Cardiac muscle cell (in vitro differentiated cells and primary cell): ENCODE data around the gene CES2. TPM values are rescaled to one million over a fixed set of nuclear protein-coding genes. Genes with fewer than 3 reads are reported as not detected.

Experiments
- DNase-seq, 2 donors: peaks; one replicate each; pipeline versions ENCODE4 v3.0.0 to v3.0.0-alpha.2; 2010 to 2017; ENCODE audit warnings: low read depth in 1 of 2, low spot score in 1 of 2
- H3K27ac ChIP-seq: fragments of 200-600 bp; sonication (generic); 2 replicates; pipeline ENCODE4 v1.5.1; 2016
- H3K27me3 ChIP-seq: fragments of 200-600 bp; sonication (generic); 2 replicates; pipeline ENCODE4 v1.6.0; 2016; ENCODE audit warnings: control low read depth
- H3K36me3 ChIP-seq: fragments of 200-600 bp; sonication (generic); 2 replicates; pipeline ENCODE4 v1.5.1; 2016; ENCODE audit warnings: control low read depth
- H3K4me1 ChIP-seq: fragments of 200-600 bp; sonication (generic); 2 replicates; pipeline ENCODE4 v1.8.1; 2017; ENCODE audit warnings: low read depth, mild to moderate bottlenecking, mixed run types
- H3K4me3 ChIP-seq: fragments of 200-600 bp; sonication (generic); 2 replicates; pipeline ENCODE4 v1.5.1; 2016; ENCODE audit warnings: mild to moderate bottlenecking
- H3K9me3 ChIP-seq: fragments of 200-600 bp; sonication (generic); 2 replicates; pipeline ENCODE4 v1.5.1; 2017; ENCODE audit warnings: low read depth, mild to moderate bottlenecking, control low read depth
- CTCF ChIP-seq: IDR thresholded peaks from 2 replicates; pipeline ENCODE4 v1.5.1; 2012; ENCODE audit warnings: low read depth, mild to moderate bottlenecking, low read length
- polyA plus RNA-seq: library from polyadenylated mRNA; unstranded; fragments of >200 nt; fragmentation: Nextera tagmentation; extraction: Ambion mirVana; gene quantifications from 2 replicates; pipeline ENCODE4 v1.2.1, GENCODE V29; 2016
- total RNA-seq: library from RNA; depleted of rRNA; stranded (reverse); fragments of >200 nt; gene quantifications from 2 replicates; pipeline ENCODE4 v1.2.3, GENCODE V29; 2016

Gene CES2
- total and polyA plus RNA-seq, 2 experiments from 2014 or later: 69.1 to 84.2 TPM

GRCh38 chr16:66958857-66959703 lies 23.8 kb downstream of the CES2 start:
- Histone ChIP-seq H3K4me3 (no peak overlapping the region), H3K36me3 (no peaks in the 10 kb centered on the region), H3K27me3 (no peaks in the 10 kb centered on the region), H3K4me1 (no peaks in the 10 kb centered on the region), H3K9me3 (no peaks in the 10 kb centered on the region), H3K27ac (no peak overlapping the region)
- no peak for DNase-seq
- no peak for TF ChIP-seq CTCF

- DNase-seq: no peak
- TF ChIP-seq CTCF: no peak
- no peaks in the 10 kb centered on the region for H3K36me3 ChIP-seq
These were observed 24.4 kb downstream of the CES2 start for GRCh38 chr16:66959704-66960161.

DNA sequence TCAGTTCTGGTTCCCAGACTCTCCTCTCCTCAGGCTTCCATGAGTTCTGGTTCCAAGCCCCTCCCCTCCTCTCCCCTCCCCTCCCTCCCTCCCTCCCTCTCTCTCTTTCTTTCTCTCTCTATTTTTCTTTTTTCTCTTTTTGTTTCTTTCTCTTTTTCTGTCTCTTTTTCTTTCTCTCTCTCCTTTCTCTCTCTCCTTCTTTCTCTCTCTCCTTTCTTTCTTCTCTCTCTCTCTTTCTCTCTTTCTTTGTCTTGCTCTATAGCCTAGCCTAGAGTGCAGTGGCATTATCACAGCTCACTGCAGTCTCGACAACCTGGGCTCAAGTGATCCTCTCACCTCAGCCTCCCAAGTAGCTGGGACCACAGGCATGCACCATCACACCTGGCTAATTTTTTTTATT lies 25.0 kb downstream of the CES2 start:
- Histone ChIP-seq H3K36me3 (no peaks in the 10 kb centered on the region), H3K4me1 (no peaks in the 10 kb centered on the region), H3K9me3 (no peaks in the 10 kb centered on the region), H3K27ac (no peak overlapping the region), H3K27me3 (no peaks in the 10 kb centered on the region), H3K4me3 (no peak overlapping the region)
- TF ChIP-seq CTCF: no peak
- no peak for DNase-seq

More at GRCh38 chr16:66959704-66960161, 24.4 kb downstream of the CES2 start:
- no peak overlapping the region for H3K27ac ChIP-seq
- no peak overlapping the region for H3K4me3 ChIP-seq
- H3K9me3 ChIP-seq: no peaks in the 10 kb centered on the region
- H3K27me3 ChIP-seq: no peaks in the 10 kb centered on the region
- no peaks in the 10 kb centered on the region for H3K4me1 ChIP-seq

GRCh38 chr16:66961065-66961744 lies 25.9 kb downstream of the CES2 start, which contains the start of gene CES3:
TSS of gene CES3 (plus strand) at chr16:66961266. CDS start at chr16:66961308, 42 bp downstream.
- no peaks in the 10 kb centered on the region for H3K9me3 ChIP-seq
- no peaks in the 10 kb centered on the region for H3K4me1 ChIP-seq
- H3K27ac ChIP-seq: no peak within 1 kb of the TSS
- TF ChIP-seq CTCF: peak; percentile 83
- H3K27me3 ChIP-seq: no peaks in the 10 kb centered on the region
- DNase-seq: peak; percentile 72 to 88
- H3K36me3 ChIP-seq: no peaks in the 10 kb centered on the region
- no peak within 1 kb of the TSS for H3K4me3 ChIP-seq

DNA sequence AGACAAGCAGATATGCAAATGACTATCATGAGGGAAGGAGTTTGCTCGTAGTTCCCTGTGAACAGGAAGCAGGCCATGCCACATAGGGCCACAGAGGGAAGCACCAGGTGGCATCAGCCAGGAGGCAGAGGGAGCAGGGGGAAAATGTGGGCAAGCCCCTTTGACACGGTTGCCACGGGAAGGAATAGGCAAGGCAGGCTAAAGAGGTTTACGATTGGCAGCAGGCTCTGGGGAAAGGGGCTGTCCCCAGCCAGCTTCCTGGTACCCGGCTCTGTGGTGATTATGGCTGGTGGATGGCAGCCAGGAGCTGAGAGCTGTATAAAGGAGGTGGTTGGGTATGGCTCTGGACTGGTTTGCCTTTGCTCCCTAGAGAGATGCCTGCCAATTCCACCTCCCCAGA lies 26.6 kb downstream of the CES2 start:
- no peaks in the 10 kb centered on the region for H3K9me3 ChIP-seq
- H3K4me1 ChIP-seq: no peaks in the 10 kb centered on the region
- TF ChIP-seq CTCF: no peak
- no peaks in the 10 kb centered on the region for H3K27me3 ChIP-seq
- no peak for DNase-seq
- H3K27ac ChIP-seq: no peak overlapping the region
- no peaks in the 10 kb centered on the region for H3K36me3 ChIP-seq
- no peak overlapping the region for H3K4me3 ChIP-seq
